ENCODE measurements around the gene PCSK5. TPM values are rescaled to one million over a fixed set of nuclear protein-coding genes. Genes with fewer than 3 reads are reported as not detected.

The PCSK5 gene
- total and polyA plus RNA-seq, 7 experiments from 2014 or later = 5.2 to 35.0 (median 19.1) TPM

GRCh38 chr9:75918909-75919308 lies 28.4 kb downstream of the PCSK5 start:
- Histone ChIP-seq H3K4me3 (ENCODE audit: low read length) (no peak overlapping the region), H3K36me3 (ENCODE audit: control insufficient read depth in 2 of 3, insufficient read depth in 3 of 3, low read length in 3 of 3) (no peaks in the 10 kb centered on the region), H3K9me3 (ENCODE audit: control insufficient read depth in 2 of 3, low read length in 3 of 3) (no peaks in the 10 kb centered on the region), H3K27me3 (ENCODE audit: control insufficient read depth in 2 of 2, insufficient read depth in 2 of 2, low read length in 2 of 2) (no peaks in the 10 kb centered on the region), H3K27ac (ENCODE audit: low read depth, low read length) (no peak overlapping the region), H3K4me1 (ENCODE audit: control insufficient read depth in 2 of 2, insufficient read depth in 2 of 2, low read length in 2 of 2) (peaks cover 0 to 4% of the 10 kb centered on the region in 2 donors)
- intact Hi-C loops (cut with micrococcal nuclease) = loop anchor here in 1 of 2 donors (1.0 kb wide), 1 partner anchor 8 kb away; no protein-coding TSS in a partner anchor
- H3K4me3 Mint-ChIP-seq = no peak overlapping the region
- POLR2A ChIA-PET = no interaction called here
- DNase-seq = no peak
- peaks cover 0 to 4% (median 0%) of the 10 kb centered on the region in 11 donors for H3K9me3 Mint-ChIP-seq
- H3K27me3 Mint-ChIP-seq = no peaks in the 10 kb centered on the region
- peaks cover 0 to 81% (median 55%) of the 10 kb centered on the region in 7 donors for H3K4me1 Mint-ChIP-seq
- peaks cover 0 to 24% (median 4%) of the 10 kb centered on the region in 5 donors for H3K36me3 Mint-ChIP-seq
- CTCF ChIA-PET = no interaction called here
- ATAC-seq = no peak
- H3K27ac Mint-ChIP-seq = no peak overlapping the region

- H3K4me3 Mint-ChIP-seq = no peak overlapping the region
- DNase-seq (no peak), ATAC-seq (no peak)
- Histone ChIP-seq H3K4me1 (ENCODE audit: control insufficient read depth in 2 of 2, insufficient read depth in 2 of 2, low read length in 2 of 2) (no peaks in the 10 kb centered on the region), H3K27me3 (ENCODE audit: control insufficient read depth in 2 of 2, insufficient read depth in 2 of 2, low read length in 2 of 2) (no peaks in the 10 kb centered on the region), H3K27ac (ENCODE audit: low read depth, low read length) (no peak overlapping the region), H3K9me3 (ENCODE audit: control insufficient read depth in 2 of 3, low read length in 3 of 3) (no peaks in the 10 kb centered on the region), H3K36me3 (ENCODE audit: control insufficient read depth in 2 of 3, insufficient read depth in 3 of 3, low read length in 3 of 3) (no peaks in the 10 kb centered on the region), H3K4me3 (ENCODE audit: low read length) (no peak overlapping the region)
- peaks cover 0 to 5% (median 0%) of the 10 kb centered on the region in 11 donors for H3K9me3 Mint-ChIP-seq
- intact Hi-C loops (cut with micrococcal nuclease) = loop anchor here in 1 of 2 donors (2.0 kb wide), 1 partner anchor 13 kb away; no protein-coding TSS in a partner anchor
- CTCF ChIA-PET = no interaction called here
- POLR2A ChIA-PET = no interaction called here
- H3K36me3 Mint-ChIP-seq = peaks cover 0 to 30% (median 5%) of the 10 kb centered on the region in 5 donors
- peak overlapping the region in 1 of 9 donors; percentile 66 for H3K27ac Mint-ChIP-seq
- peaks cover 0 to 83% (median 62%) of the 10 kb centered on the region in 7 donors for H3K4me1 Mint-ChIP-seq
- H3K27me3 Mint-ChIP-seq = no peaks in the 10 kb centered on the region
These were observed 31.1 kb downstream of the PCSK5 start for GRCh38 chr9:75921391-75922127.

- Mint-ChIP-seq H3K36me3 (peaks cover 0 to 30% (median 9%) of the 10 kb centered on the region in 5 donors), H3K27ac (peak overlapping the region in 1 of 9 donors; percentile 44), H3K27me3 (no peaks in the 10 kb centered on the region), H3K9me3 (peaks cover 0 to 5% (median 0%) of the 10 kb centered on the region in 11 donors), H3K4me1 (peaks cover 0 to 91% (median 81%) of the 10 kb centered on the region in 7 donors), H3K4me3 (no peak overlapping the region)
- Histone ChIP-seq H3K4me1 (ENCODE audit: control insufficient read depth in 2 of 2, insufficient read depth in 2 of 2, low read length in 2 of 2) (no peaks in the 10 kb centered on the region), H3K27me3 (ENCODE audit: control insufficient read depth in 2 of 2, insufficient read depth in 2 of 2, low read length in 2 of 2) (no peaks in the 10 kb centered on the region), H3K27ac (ENCODE audit: low read depth, low read length) (no peak overlapping the region), H3K36me3 (ENCODE audit: control insufficient read depth in 2 of 3, insufficient read depth in 3 of 3, low read length in 3 of 3) (no peaks in the 10 kb centered on the region), H3K9me3 (ENCODE audit: control insufficient read depth in 2 of 3, low read length in 3 of 3) (no peaks in the 10 kb centered on the region), H3K4me3 (ENCODE audit: low read length) (no peak overlapping the region)
- ChIA-PET CTCF (no interaction called here), POLR2A (no interaction called here)
- intact Hi-C loops (cut with micrococcal nuclease) = no loop called here
- ATAC-seq = no peak
- DNase-seq = no peak
These were observed 35.9 kb downstream of the PCSK5 start for GRCh38 chr9:75926385-75926784.

- peaks cover 0 to 89% (median 77%) of the 10 kb centered on the region in 7 donors for H3K4me1 Mint-ChIP-seq
- peaks cover 0 to 5% (median 0%) of the 10 kb centered on the region in 11 donors for H3K9me3 Mint-ChIP-seq
- Histone ChIP-seq H3K36me3 (ENCODE audit: control insufficient read depth in 2 of 3, insufficient read depth in 3 of 3, low read length in 3 of 3) (peaks cover 0 to 6% (median 0%) of the 10 kb centered on the region in 3 experiments), H3K27me3 (ENCODE audit: control insufficient read depth in 2 of 2, insufficient read depth in 2 of 2, low read length in 2 of 2) (no peaks in the 10 kb centered on the region), H3K9me3 (ENCODE audit: control insufficient read depth in 2 of 3, low read length in 3 of 3) (no peaks in the 10 kb centered on the region), H3K4me3 (ENCODE audit: low read length) (no peak overlapping the region), H3K4me1 (ENCODE audit: control insufficient read depth in 2 of 2, insufficient read depth in 2 of 2, low read length in 2 of 2) (no peaks in the 10 kb centered on the region), H3K27ac (ENCODE audit: low read depth, low read length) (no peak overlapping the region)
- ATAC-seq (no peak), DNase-seq (no peak)
- intact Hi-C loops (cut with micrococcal nuclease) = loop anchor here in 1 of 2 donors (1.0 kb wide), 1 partner anchor 9 kb away; no protein-coding TSS in a partner anchor
- H3K36me3 Mint-ChIP-seq = peaks cover 0 to 29% (median 11%) of the 10 kb centered on the region in 5 donors
- ChIA-PET CTCF (no interaction called here), POLR2A (no interaction called here)
- no peak overlapping the region for H3K4me3 Mint-ChIP-seq
- H3K27me3 Mint-ChIP-seq = no peaks in the 10 kb centered on the region
- no peak overlapping the region for H3K27ac Mint-ChIP-seq
These were observed 36.9 kb downstream of the PCSK5 start for GRCh38 chr9:75927356-75927755.

DNA sequence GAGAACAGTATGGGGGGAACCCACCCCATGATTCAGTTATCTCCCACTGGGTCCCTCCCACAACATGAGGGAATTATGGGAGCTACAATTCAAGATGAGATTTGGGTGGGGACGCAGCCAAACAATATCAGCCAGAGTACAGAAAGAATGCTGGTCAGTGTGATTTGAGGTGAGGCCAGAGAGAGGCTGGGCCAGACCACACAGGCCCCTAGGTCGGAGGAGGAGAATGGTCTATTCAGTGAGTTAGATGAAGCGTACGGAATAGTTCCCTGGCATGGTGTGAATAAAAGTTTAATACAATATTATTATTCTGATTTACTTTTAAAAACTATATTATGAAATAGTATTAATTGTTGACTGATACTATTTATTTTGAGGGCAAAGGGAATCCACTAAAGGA lies 39.7 kb downstream of the PCSK5 start:
- H3K9me3 Mint-ChIP-seq = peaks cover 0 to 5% (median 0%) of the 10 kb centered on the region in 11 donors
- peaks cover 0 to 65% (median 52%) of the 10 kb centered on the region in 7 donors for H3K4me1 Mint-ChIP-seq
- no peaks in the 10 kb centered on the region for H3K4me1 ChIP-seq (ENCODE audit: control insufficient read depth in 2 of 2, insufficient read depth in 2 of 2, low read length in 2 of 2)
- H3K4me3 Mint-ChIP-seq = no peak overlapping the region
- DNase-seq (no peak), ATAC-seq (no peak)
- H3K27me3 Mint-ChIP-seq = no peaks in the 10 kb centered on the region
- ChIA-PET POLR2A (no interaction called here), CTCF (interaction anchor here (0.7 kb wide), 1 partner anchor 10 kb away, joined by 3 read pairs; no protein-coding TSS in a partner anchor)
- H3K36me3 Mint-ChIP-seq = peaks cover 1 to 40% (median 13%) of the 10 kb centered on the region in 5 donors
- intact Hi-C loops (cut with micrococcal nuclease) = loop anchor here in 1 of 2 donors (5.0 kb wide), 2 partner anchors 38 to 47 kb away; partner anchors contain the start of gene PCSK5
- H3K4me3 ChIP-seq (ENCODE audit: low read length) = no peak overlapping the region
- H3K36me3 ChIP-seq (ENCODE audit: control insufficient read depth in 2 of 3, insufficient read depth in 3 of 3, low read length in 3 of 3) = peaks cover 0 to 28% (median 0%) of the 10 kb centered on the region in 3 experiments
- H3K27ac Mint-ChIP-seq = peak overlapping the region in 2 of 9 donors; percentile 28 to 39
- no peak overlapping the region for H3K27ac ChIP-seq (ENCODE audit: low read depth, low read length)
- H3K9me3 ChIP-seq (ENCODE audit: control insufficient read depth in 2 of 3, low read length in 3 of 3) = no peaks in the 10 kb centered on the region
- no peaks in the 10 kb centered on the region for H3K27me3 ChIP-seq (ENCODE audit: control insufficient read depth in 2 of 2, insufficient read depth in 2 of 2, low read length in 2 of 2)

- Histone ChIP-seq H3K9me3 (ENCODE audit: control insufficient read depth in 2 of 3, low read length in 3 of 3) (no peaks in the 10 kb centered on the region), H3K27ac (ENCODE audit: low read depth, low read length) (no peak overlapping the region), H3K27me3 (ENCODE audit: control insufficient read depth in 2 of 2, insufficient read depth in 2 of 2, low read length in 2 of 2) (no peaks in the 10 kb centered on the region), H3K4me3 (ENCODE audit: low read length) (no peak overlapping the region), H3K4me1 (ENCODE audit: control insufficient read depth in 2 of 2, insufficient read depth in 2 of 2, low read length in 2 of 2) (no peaks in the 10 kb centered on the region), H3K36me3 (ENCODE audit: control insufficient read depth in 2 of 3, insufficient read depth in 3 of 3, low read length in 3 of 3) (peaks cover 0 to 29% (median 0%) of the 10 kb centered on the region in 3 experiments)
- ChIA-PET POLR2A (interaction anchor here (1.0 kb wide), 1 partner anchor 11 kb away, joined by 3 read pairs; no protein-coding TSS in a partner anchor), CTCF (interaction anchor here (1.1 kb wide), 1 partner anchor 31 kb away, joined by 3 read pairs; no protein-coding TSS in a partner anchor)
- Mint-ChIP-seq H3K27me3 (no peaks in the 10 kb centered on the region), H3K4me3 (no peak overlapping the region), H3K27ac (peak overlapping the region in 4 of 9 donors; percentile 2 to 14 (median 6)), H3K36me3 (peaks cover 1 to 41% (median 16%) of the 10 kb centered on the region in 5 donors), H3K4me1 (peaks cover 0 to 62% (median 47%) of the 10 kb centered on the region in 7 donors), H3K9me3 (peaks cover 0 to 5% (median 0%) of the 10 kb centered on the region in 11 donors)
- intact Hi-C loops (cut with micrococcal nuclease) = loop anchor here in 1 of 2 donors (5.0 kb wide), 2 partner anchors 39 to 46 kb away; partner anchors contain the start of gene PCSK5
- ATAC-seq = no peak
- DNase-seq = no peak
These were observed 40.4 kb downstream of the PCSK5 start for GRCh38 chr9:75930730-75931321.

Measured in naive thymus-derived CD4-positive, alpha-beta T cell (primary cell).